IMR-90 (cell line): ENCODE results near the gene ETFB. TPM values are rescaled to one million over a fixed set of nuclear protein-coding genes. Genes with fewer than 3 reads are reported as not detected.
A peak's percentile ranks its signal among the peaks of the same experiment; 100 is the strongest.

Source experiments
- ATAC-seq: fragments of 200-7000 bp; cut with Tn5 transposase; 2 replicates; pipeline ENCODE4 v1.9.1; 2020; ENCODE audit warnings: low read depth, mild to moderate bottlenecking, moderate library complexity
- BruUV-seq: library from RNA; stranded (reverse); fragments of 400-500 nt; replicated peaks from 2 replicates; lab custom pipeline; 2021; lab: Mats Ljungman, UMichigan
- CTCF ChIA-PET: fragments of 300-600 bp; formaldehyde crosslinking; extraction: SDS; loops from one replicate; lab custom pipeline; 2021; ENCODE audit warnings: antibody characterized with exemption; lab: Yijun Ruan, JAX
- POLR2A ChIA-PET: fragments of 300-600 bp; sonication (Branson Sonifier 250); formaldehyde crosslinking; loops from one replicate; lab custom pipeline; 2022; ENCODE audit warnings: antibody characterized with exemption; ENCODE audit not compliant: unreplicated experiment; lab: Charles Lee
- DNase-seq: peaks from one replicate; pipeline ENCODE4 v3.0.0; 2013
- H2AFZ ChIP-seq: replicated peaks from 2 replicates; pipeline ENCODE3; 2013; ENCODE audit warnings: low read length, mild to moderate bottlenecking; ENCODE audit not compliant: poor library complexity
- H2AK5ac ChIP-seq: 2 replicates; pipeline ENCODE4 v1.6.1; 2013; ENCODE audit warnings: low read depth, low read length, inconsistent platforms
- H2AK9ac ChIP-seq: replicated peaks from 2 replicates; pipeline ENCODE3; 2013; ENCODE audit warnings: mild to moderate bottlenecking, low read depth, low read length, moderate library complexity; ENCODE audit not compliant: poor library complexity
- H2BK120ac ChIP-seq: 2 replicates; pipeline ENCODE4 v1.6.1; 2013; ENCODE audit warnings: low read depth, low read length, inconsistent platforms
- H2BK15ac ChIP-seq: 3 replicates; pipeline ENCODE4 v1.6.1; 2013; ENCODE audit warnings: low read depth, low read length, inconsistent platforms
- H2BK20ac ChIP-seq: 2 replicates; pipeline ENCODE4 v1.6.1; 2013; ENCODE audit warnings: low read depth, mild to moderate bottlenecking, inconsistent platforms, low read length, moderate library complexity
- H2BK5ac ChIP-seq: 2 replicates; pipeline ENCODE4 v1.6.1; 2013; ENCODE audit warnings: mild to moderate bottlenecking, low read depth, low read length, inconsistent platforms; ENCODE audit not compliant: poor library complexity, severe bottlenecking
- H3K14ac ChIP-seq: replicated peaks from 2 replicates; pipeline ENCODE4 v1.6.1; 2013; ENCODE audit warnings: low read depth, low read length, inconsistent platforms
- H3K18ac ChIP-seq: 2 replicates; pipeline ENCODE4 v1.6.1; 2013; ENCODE audit warnings: low read depth, low read length, control low read depth
- H3K23ac ChIP-seq: 2 replicates; pipeline ENCODE4 v1.6.1; 2013; ENCODE audit warnings: low read depth, low read length, inconsistent platforms
- H3K27ac ChIP-seq: 2 replicates; pipeline ENCODE4 v1.5.1; 2013; ENCODE audit warnings: mild to moderate bottlenecking, control low read depth, low read length; ENCODE audit not compliant: insufficient read depth
- H3K27me3 ChIP-seq: 2 replicates; pipeline ENCODE4 v1.6.1; 2013; ENCODE audit warnings: low read length; ENCODE audit not compliant: control insufficient read depth, insufficient read depth
- H3K36me3 ChIP-seq: 2 replicates; pipeline ENCODE4 v1.6.1; 2013; ENCODE audit warnings: low read length, mixed read lengths; ENCODE audit not compliant: control insufficient read depth, insufficient read depth
- H3K4ac ChIP-seq: 2 replicates; pipeline ENCODE4 v1.6.1; 2013; ENCODE audit warnings: low read depth, low read length, inconsistent platforms
- H3K4me1 ChIP-seq: 2 replicates; pipeline ENCODE4 v1.6.1; 2013; ENCODE audit warnings: low read length, mixed read lengths; ENCODE audit not compliant: control insufficient read depth, insufficient read depth
- H3K4me2 ChIP-seq: 2 replicates; pipeline ENCODE4 v1.6.1; 2013; ENCODE audit warnings: low read depth, mild to moderate bottlenecking, control low read depth, low read length, moderate library complexity
- H3K4me3 ChIP-seq: 2 replicates; pipeline ENCODE4 v1.5.1; 2013; ENCODE audit warnings: low read depth, mild to moderate bottlenecking, control low read depth, low read length, moderate library complexity; ENCODE audit not compliant: insufficient read depth
- H3K56ac ChIP-seq: 2 replicates; pipeline ENCODE4 v1.6.1; 2013; ENCODE audit warnings: low read length, inconsistent platforms; ENCODE audit not compliant: insufficient read depth; ENCODE audit errors: extremely low read depth
- H3K79me1 ChIP-seq, 2 experiments: 2 replicates each; pipeline ENCODE4 v1.6.1; 2013; ENCODE audit warnings: low read length in 2 of 2, inconsistent platforms in 1 of 2, low read depth in 1 of 2
- H3K9ac ChIP-seq: 2 replicates; pipeline ENCODE4 v1.6.1; 2013; ENCODE audit warnings: low read depth, low read length, control low read depth
- H3K9me1 ChIP-seq: 2 replicates; pipeline ENCODE4 v1.6.1; 2013; ENCODE audit warnings: low read length, inconsistent platforms; ENCODE audit not compliant: insufficient read depth
- H3K9me3 ChIP-seq: 2 replicates; pipeline ENCODE4 v1.6.1; 2013; ENCODE audit warnings: low read length; ENCODE audit not compliant: control insufficient read depth, insufficient read depth
- H4K20me1 ChIP-seq: 2 replicates; pipeline ENCODE4 v1.6.1; 2013; ENCODE audit warnings: low read length, inconsistent platforms; ENCODE audit not compliant: insufficient read depth
- H4K5ac ChIP-seq: 2 replicates; pipeline ENCODE4 v1.6.1; 2013; ENCODE audit warnings: mild to moderate bottlenecking, low read depth, low read length, control low read depth
- H4K8ac ChIP-seq, 2 experiments: 2 replicates each; pipeline ENCODE4 v1.6.1; 2013; ENCODE audit warnings: low read depth in 2 of 2, low read length in 2 of 2, control low read depth in 1 of 2, inconsistent platforms in 1 of 2
- H4K91ac ChIP-seq: 2 replicates; pipeline ENCODE4 v1.6.1; 2013; ENCODE audit warnings: low read depth, low read length, inconsistent platforms; ENCODE audit not compliant: insufficient read depth
- MAZ ChIP-seq: IDR thresholded peaks from 2 replicates; pipeline ENCODE4 v1.6.1; 2012; ENCODE audit warnings: low read depth, mild to moderate bottlenecking, low read length, improper control_type of control experiment, moderate library complexity, borderline replicate concordance
- MXI1 ChIP-seq: IDR thresholded peaks from 2 replicates; pipeline ENCODE4 v1.6.1; 2012; ENCODE audit warnings: low read depth, mild to moderate bottlenecking, low read length, moderate library complexity, borderline replicate concordance
- POLR2A ChIP-seq: IDR thresholded peaks from 2 replicates; pipeline ENCODE4 v1.6.1; 2012; ENCODE audit warnings: mild to moderate bottlenecking, low read depth, low read length
- RFX5 ChIP-seq: IDR thresholded peaks from 2 replicates; pipeline ENCODE4 v1.8.0; 2012; ENCODE audit warnings: low read depth, mild to moderate bottlenecking, low read length, moderate library complexity
- WGBS, 2 experiments: methylation state at CpG; one replicate each; pipeline versions ENCODE4 v1.1.5 to v1.1.7; 2013; ENCODE audit warnings: missing lambda C conversion rate in 2 of 2; ENCODE audit not compliant: insufficient read length in 1 of 2; ENCODE audit errors: extremely low coverage in 2 of 2; 5-methylcytosine and 5-hydroxymethylcytosine counted together
- dilution Hi-C: fragments of 300-500 bp; cut with HindIII; formaldehyde crosslinking; loops from one replicate; pipeline ENCODE4 v1.14.3; 2018; ENCODE audit warnings: low sequenced_read_pairs; ENCODE audit not compliant: unreplicated experiment
- in situ Hi-C: fragments of 300-500 bp; cut with MboI; formaldehyde crosslinking; loops from 3 replicates; pipeline ENCODE4 v1.14.3; 2019; ENCODE audit warnings: low sequenced_read_pairs, inconsistent platforms, mixed read lengths
- intact Hi-C: fragments of 100-400 bp; cut with micrococcal nuclease; formaldehyde crosslinking; loops from 2 replicates; pipeline ENCODE4 v1.10.0; 2022
- polyA plus RNA-seq, 3 experiments: library from polyadenylated mRNA; depleted of rRNA; stranded (reverse); fragments of >200 nt; gene quantifications; 2 replicates each; pipeline ENCODE4 v1.2.3, GENCODE V29; 2012; ENCODE audit warnings: low replicate concordance in 1 of 3
- total RNA-seq: library from RNA; depleted of rRNA; stranded (reverse); fragments of >200 nt; gene quantifications from 2 replicates; pipeline ENCODE4 v1.2.3, GENCODE V29; 2012
- TF ChIP-seq, protein P1 (sequence below): fragments of 150-350 bp; IDR thresholded peaks from 2 replicates; pipeline ENCODE4 v1.6.1; 2016; ENCODE audit warnings: low read depth, mild to moderate bottlenecking, low read length, moderate library complexity, borderline replicate concordance

ETFB gene
- total and polyA plus RNA-seq, 2 of the 4 experiments (the other 2 are of a cell fraction): 141 to 166 TPM

- Histone ChIP-seq H4K8ac (peak overlapping the region; percentile 85 to 93), H4K20me1 (no peaks in the 10 kb centered on the region), H3K23ac (peak overlapping the region; percentile 78; the same call in 1 of the 2 replicates), H3K9me3 (no peaks in the 10 kb centered on the region), H2AK5ac (peak overlapping the region; percentile 95), H2AK9ac (peak overlapping the region; percentile 98), H2BK15ac (no peak overlapping the region), H3K9ac (peak overlapping the region; percentile 91), H3K4me2 (peak overlapping the region; percentile 72), H3K4me3 (peak overlapping the region; percentile 84), H2BK120ac (peak overlapping the region; percentile 64; the same call in 1 of the 2 replicates), H3K14ac (peak overlapping the region; percentile 84), H2AFZ (peak overlapping the region; percentile 100), H3K56ac (peak overlapping the region; percentile 76), H4K5ac (peak overlapping the region; percentile 70), H2BK20ac (peak overlapping the region; percentile 20; the same call in 1 of the 2 replicates), H3K4me1 (peaks cover 14% of the 10 kb centered on the region), H3K18ac (peak overlapping the region; percentile 81), H3K79me1 (peaks cover 9 to 39% of the 10 kb centered on the region in 2 experiments; a peak in 3 of 4 replicates), H4K91ac (peak overlapping the region; percentile 69), H3K9me1 (peaks cover 15% of the 10 kb centered on the region), H3K27me3 (no peaks in the 10 kb centered on the region; the same call in 1 of the 2 replicates), H3K4ac (peak overlapping the region; percentile 95), H2BK5ac (peak overlapping the region; percentile 96), H3K27ac (peak overlapping the region; percentile 97), H3K36me3 (no peaks in the 10 kb centered on the region)
- POLR2A ChIA-PET: interaction anchor here (0.6 to 1.0 kb wide), 3 partner anchors 17 to 321 kb away, joined by 3 to 4 read pairs (median 3); no protein-coding TSS in a partner anchor
- TF ChIP-seq MAZ: peak; percentile 87
- TF ChIP-seq RFX5: no peak
- peak; percentile 87 for TF ChIP-seq MXI1
- TF ChIP-seq, protein P1, sequence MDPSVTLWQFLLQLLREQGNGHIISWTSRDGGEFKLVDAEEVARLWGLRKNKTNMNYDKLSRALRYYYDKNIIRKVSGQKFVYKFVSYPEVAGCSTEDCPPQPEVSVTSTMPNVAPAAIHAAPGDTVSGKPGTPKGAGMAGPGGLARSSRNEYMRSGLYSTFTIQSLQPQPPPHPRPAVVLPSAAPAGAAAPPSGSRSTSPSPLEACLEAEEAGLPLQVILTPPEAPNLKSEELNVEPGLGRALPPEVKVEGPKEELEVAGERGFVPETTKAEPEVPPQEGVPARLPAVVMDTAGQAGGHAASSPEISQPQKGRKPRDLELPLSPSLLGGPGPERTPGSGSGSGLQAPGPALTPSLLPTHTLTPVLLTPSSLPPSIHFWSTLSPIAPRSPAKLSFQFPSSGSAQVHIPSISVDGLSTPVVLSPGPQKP: no peak
- peak; percentile 57; the same call in 1 of the 2 replicates for TF ChIP-seq POLR2A
- dilution Hi-C loops: no loop called here
- in situ Hi-C loops: no loop called here
- CTCF ChIA-PET: no interaction called here
- BruUV-seq: no TSS peak
- peak; percentile 98 for DNase-seq
- intact Hi-C loops: loop anchor here (1.0 kb wide), 1 partner anchor 27 kb away; no protein-coding TSS in a partner anchor
- 1% methylated on average over 19 of the region's 64 CpGs; no CpG with 5 or more reads in 1 of the 2 experiments for WGBS, 2 experiments
- ATAC-seq: peak; percentile 90
Measured at GRCh38 chr19:51367565-51368365, 1.6 kb upstream of the ETFB start.
